Ovary (tissue), 9 donors: ENCODE results near the gene MNT. TPM values are rescaled to one million over a fixed set of nuclear protein-coding genes. Genes with fewer than 3 reads are reported as not detected.

ENCODE experiments used
- DNase-seq, 5 donors: peaks; one replicate each; pipeline ENCODE4 v3.0.0-alpha.2; 2019 to 2020
- H3K27ac ChIP-seq, 2 donors: fragments of 200-600 bp; one replicate each; pipeline versions ENCODE4 v1.5.1 to v1.8.0; 2019 to 2022
- H3K27me3 ChIP-seq: fragments of 200-600 bp; one replicate; pipeline ENCODE4 v1.8.0; 2022
- H3K36me3 ChIP-seq: fragments of 200-600 bp; sonication (generic); one replicate; pipeline ENCODE4 v1.5.1; 2019
- H3K4me1 ChIP-seq: one replicate; pipeline ENCODE4 v1.8.1; 2013; ENCODE audit warnings: mild to moderate bottlenecking, moderate library complexity; ENCODE audit not compliant: insufficient read depth
- H3K4me3 ChIP-seq: fragments of 200-600 bp; sonication (generic); one replicate; pipeline ENCODE4 v1.5.1; 2017
- H3K9me3 ChIP-seq, 2 donors: fragments of 200-600 bp in 1 of 2; sonication (generic) in 1 of 2; one replicate each; pipeline versions ENCODE4 v1.5.1 to v1.8.1; 2013 to 2019; ENCODE audit warnings: mild to moderate bottlenecking in 1 of 2, moderate library complexity in 1 of 2
- EP300 ChIP-seq: sonication (generic); formaldehyde crosslinking; IDR thresholded peaks from one replicate; pipeline ENCODE4 v1.6.1; 2017; ENCODE audit warnings: antibody characterized with exemption
- POLR2A ChIP-seq: fragments of 450-650 bp; IDR thresholded peaks from one replicate; pipeline ENCODE4 v1.6.1; 2017; ENCODE audit warnings: antibody characterized with exemption, mild to moderate bottlenecking, moderate library complexity
- WGBS, 3 donors: extraction: QIAGEN DNeasy Blood & Tissue Kit in 1 of 3; methylation state at CpG; one replicate each; pipeline versions ENCODE4 v1.1.5 to v1.1.7; 2013 to 2017; 5-methylcytosine and 5-hydroxymethylcytosine counted together
- intact Hi-C, 4 donors: fragments of 100-400 bp; cut with DNase I; formaldehyde crosslinking; loops; one replicate each; pipeline versions ENCODE4 v1.11.0 to v1.15.1; 2022 to 2023
- polyA plus RNA-seq, 2 donors: library from polyadenylated mRNA; stranded (reverse); fragments of 200-250 nt in 1 of 2; fragments of 350-450 nt in 1 of 2; fragmentation: Illumina TruSeq in 1 of 2; extraction: RNeasy Lipid Tissue Mini Kit (QIAGEN cat#74804) in 1 of 2; gene quantifications; one replicate each; pipeline ENCODE4 v1.2.3, GENCODE V29; 2013 to 2014
- total RNA-seq, 7 donors: library from RNA; depleted of rRNA in 2 of 7; stranded (reverse); fragments of >200 nt in 2 of 7; fragmentation: NEBNext Ultra II Directional in 3 of 7; extraction: Animal tissue kit (Norgen Biotek cat#: 25700) in 3 of 7; gene quantifications; one replicate each; pipeline versions ENCODE4 v1.1.0 to v1.2.4, GENCODE V29; 2016 to 2023
- TF ChIP-seq, protein P1 (sequence below), 3 donors: fragments of 450-650 bp in 2 of 3; fragments of 200-600 bp in 1 of 3; IDR thresholded peaks; one replicate each; pipeline versions ENCODE4 v1.5.1 to v1.8.0; 2016 to 2022; ENCODE audit warnings: antibody characterized with exemption in 3 of 3, mild to moderate bottlenecking in 1 of 3
- donor health status: DM: no; HTN: no; CAD: no; lungs with moderate emphysema.
- donor health status: DM: no; HTN: no; CAD: no.
- donor health status: Bipolar disorder and iron deficiency.
- donor health status: DM: yes; HTN: yes; CAD: no.
- donor health status: DM: no; HTN: no; CAD: no.
- donor health status: DM: yes; HTN: yes; CAD: no.

The MNT gene
- total and polyA plus RNA-seq, 9 donors = 5.0 to 37.0 (median 24.2) TPM

- no peak for DNase-seq
- intact Hi-C loops = loop anchor here in 2 of 4 donors (5.0 to 10.0 kb wide), 2 partner anchors 36 to 304 kb away; no protein-coding TSS in a partner anchor
- TF ChIP-seq, protein P1, sequence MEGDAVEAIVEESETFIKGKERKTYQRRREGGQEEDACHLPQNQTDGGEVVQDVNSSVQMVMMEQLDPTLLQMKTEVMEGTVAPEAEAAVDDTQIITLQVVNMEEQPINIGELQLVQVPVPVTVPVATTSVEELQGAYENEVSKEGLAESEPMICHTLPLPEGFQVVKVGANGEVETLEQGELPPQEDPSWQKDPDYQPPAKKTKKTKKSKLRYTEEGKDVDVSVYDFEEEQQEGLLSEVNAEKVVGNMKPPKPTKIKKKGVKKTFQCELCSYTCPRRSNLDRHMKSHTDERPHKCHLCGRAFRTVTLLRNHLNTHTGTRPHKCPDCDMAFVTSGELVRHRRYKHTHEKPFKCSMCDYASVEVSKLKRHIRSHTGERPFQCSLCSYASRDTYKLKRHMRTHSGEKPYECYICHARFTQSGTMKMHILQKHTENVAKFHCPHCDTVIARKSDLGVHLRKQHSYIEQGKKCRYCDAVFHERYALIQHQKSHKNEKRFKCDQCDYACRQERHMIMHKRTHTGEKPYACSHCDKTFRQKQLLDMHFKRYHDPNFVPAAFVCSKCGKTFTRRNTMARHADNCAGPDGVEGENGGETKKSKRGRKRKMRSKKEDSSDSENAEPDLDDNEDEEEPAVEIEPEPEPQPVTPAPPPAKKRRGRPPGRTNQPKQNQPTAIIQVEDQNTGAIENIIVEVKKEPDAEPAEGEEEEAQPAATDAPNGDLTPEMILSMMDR (IDR thresholded peaks at IDR 0.05) = no peak
- TF ChIP-seq POLR2A (no peak), EP300 (no peak)
- H3K36me3 ChIP-seq = no peaks in the 10 kb centered on the region
- no peaks in the 10 kb centered on the region for H3K27me3 ChIP-seq
- 70 to 77% (median 73%) methylated on average over 15 of the region's 15 CpGs for WGBS, 3 donors
- no peaks in the 10 kb centered on the region for H3K9me3 ChIP-seq
- H3K4me1 ChIP-seq = peaks cover 10% of the 10 kb centered on the region
- H3K4me3 ChIP-seq = no peak overlapping the region
- no peak overlapping the region for H3K27ac ChIP-seq
These were observed 19.8 kb downstream of the MNT start for GRCh38 chr17:2380950-2381649.

DNA sequence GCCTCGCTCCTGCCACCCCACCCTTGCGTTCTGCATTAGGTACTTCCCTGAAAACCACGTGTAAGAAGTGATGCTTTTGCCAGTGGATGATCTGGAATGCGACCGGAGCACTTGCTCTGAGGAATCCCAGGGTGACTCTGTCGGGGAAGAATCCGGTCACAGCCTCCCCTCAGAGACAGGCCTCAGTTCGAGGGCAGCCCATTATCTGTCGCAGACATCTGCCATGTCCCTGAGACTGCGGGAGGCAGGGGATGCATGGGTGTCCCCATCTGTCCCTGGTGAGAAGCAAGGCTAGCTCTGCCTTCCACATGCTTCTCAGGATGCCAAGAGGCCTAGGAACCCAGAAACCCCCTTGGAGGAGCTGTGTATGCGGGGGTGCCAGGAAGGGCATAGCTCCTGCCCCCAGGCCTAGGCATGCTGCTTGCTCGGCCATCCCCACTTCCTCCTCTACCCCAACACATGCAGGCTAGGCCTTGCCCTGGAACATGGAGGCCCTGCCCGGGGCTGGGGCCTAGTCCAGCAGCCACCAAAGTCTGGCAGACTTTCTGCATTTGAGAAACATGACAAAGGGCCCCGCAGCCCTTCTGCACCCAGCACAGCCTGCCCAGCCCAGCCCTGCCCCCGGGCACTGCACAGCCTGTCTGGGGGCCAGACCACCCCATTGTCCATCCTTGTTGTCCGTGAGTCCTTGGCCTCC, 20.5 kb downstream of the MNT start:
- TF ChIP-seq POLR2A (no peak), EP300 (no peak)
- TF ChIP-seq, protein P1 (IDR thresholded peaks at IDR 0.05) = no peak
- no peak overlapping the region for H3K4me3 ChIP-seq
- H3K9me3 ChIP-seq = no peaks in the 10 kb centered on the region
- WGBS, 3 donors = 73 to 79% (median 77%) methylated on average over 15 to 16 of the region's 16 CpGs
- H3K27ac ChIP-seq = no peak overlapping the region
- intact Hi-C loops = loop anchor here in 2 of 4 donors (5.0 to 10.0 kb wide), 2 partner anchors 37 to 304 kb away; no protein-coding TSS in a partner anchor
- no peaks in the 10 kb centered on the region for H3K27me3 ChIP-seq
- no peak for DNase-seq
- no peaks in the 10 kb centered on the region for H3K36me3 ChIP-seq
- H3K4me1 ChIP-seq = peaks cover 8% of the 10 kb centered on the region

DNA sequence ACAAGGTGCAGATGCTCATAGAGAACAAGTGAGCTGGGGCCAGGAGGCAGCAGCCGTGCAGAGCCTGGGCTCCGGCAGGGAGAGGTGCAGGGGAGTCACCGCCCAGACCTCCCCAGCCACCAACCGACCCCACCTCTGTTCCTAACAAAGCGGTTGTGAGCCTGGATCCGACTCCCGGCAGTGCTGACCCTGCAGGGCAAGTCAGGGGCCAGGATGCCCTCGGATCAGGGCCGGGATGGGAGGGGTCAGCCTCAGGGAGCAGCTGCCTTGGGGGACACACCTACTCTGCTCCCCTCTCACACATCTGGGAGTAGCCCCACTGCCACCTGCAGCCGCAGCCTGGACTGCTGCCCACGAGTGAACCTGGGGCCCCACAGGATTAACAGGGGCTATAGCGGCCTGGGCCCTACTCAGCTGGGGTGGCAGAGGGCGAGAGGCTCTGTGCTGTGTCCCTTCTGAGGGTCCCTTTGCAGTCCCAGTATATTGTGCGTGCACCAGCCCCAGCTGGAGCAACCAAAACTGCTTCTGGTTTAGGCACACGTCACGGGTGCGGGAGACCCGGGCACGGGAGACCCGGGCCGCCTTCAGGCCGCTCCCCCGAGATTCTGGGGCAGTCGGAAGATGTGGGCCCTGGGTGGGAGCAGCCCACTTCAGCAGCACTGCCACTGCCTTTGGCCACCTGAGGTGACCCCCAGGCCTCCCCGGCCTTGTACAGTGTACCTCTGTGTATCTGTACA, 21.2 kb downstream of the MNT start:
- H3K36me3 ChIP-seq = no peaks in the 10 kb centered on the region
- TF ChIP-seq, protein P1 (IDR thresholded peaks at IDR 0.05) = no peak
- no peak for TF ChIP-seq POLR2A
- no peak for TF ChIP-seq EP300
- H3K27me3 ChIP-seq = no peaks in the 10 kb centered on the region
- H3K9me3 ChIP-seq = no peaks in the 10 kb centered on the region
- intact Hi-C loops = loop anchor here in 2 of 4 donors (5.0 to 10.0 kb wide), 2 partner anchors 38 to 305 kb away; no protein-coding TSS in a partner anchor
- H3K4me3 ChIP-seq = no peak overlapping the region
- peaks cover 3% of the 10 kb centered on the region for H3K4me1 ChIP-seq
- H3K27ac ChIP-seq = no peak overlapping the region
- 74 to 79% (median 77%) methylated on average over 25 of the region's 25 CpGs for WGBS, 3 donors
- peak in 1 of 5 donors; percentile 42 for DNase-seq

- no peaks in the 10 kb centered on the region for H3K27me3 ChIP-seq
- H3K4me1 ChIP-seq = no peaks in the 10 kb centered on the region
- TF ChIP-seq POLR2A (no peak), EP300 (no peak)
- TF ChIP-seq, protein P1 (IDR thresholded peaks at IDR 0.05) = no peak
- H3K9me3 ChIP-seq = no peaks in the 10 kb centered on the region
- intact Hi-C loops = no loop called here
- H3K4me3 ChIP-seq = no peak overlapping the region
- DNase-seq = no peak
- no peaks in the 10 kb centered on the region for H3K36me3 ChIP-seq
- WGBS, 3 donors = 79 to 83% (median 82%) methylated on average over 11 of the region's 11 CpGs
- H3K27ac ChIP-seq = no peak overlapping the region
These were observed 22.0 kb downstream of the MNT start for GRCh38 chr17:2378905-2379304.
